ENCODE data around the gene NT5DC1. TPM values are rescaled to one million over a fixed set of nuclear protein-coding genes. Genes with fewer than 3 reads are reported as not detected.
A peak's percentile ranks its signal among the peaks of the same experiment; 100 is the strongest.

The NT5DC1 gene
- polyA plus RNA-seq, 1 donor from 2014 or later: 83.2 TPM

- H3K36me3 Mint-ChIP-seq: no peaks in the 10 kb centered on the region
- H3K27me3 Mint-ChIP-seq: no peaks in the 10 kb centered on the region
- H3K4me3 Mint-ChIP-seq: no peak overlapping the region
- no peaks in the 10 kb centered on the region for H3K9me3 Mint-ChIP-seq
- H3K4me1 Mint-ChIP-seq: peaks cover 0 to 3% (median 2%) of the 10 kb centered on the region in 3 donors
- no peak overlapping the region for H3K27ac Mint-ChIP-seq
Measured at GRCh38 chr6:116290799-116291198, 190.1 kb downstream of the NT5DC1 start.

DNA sequence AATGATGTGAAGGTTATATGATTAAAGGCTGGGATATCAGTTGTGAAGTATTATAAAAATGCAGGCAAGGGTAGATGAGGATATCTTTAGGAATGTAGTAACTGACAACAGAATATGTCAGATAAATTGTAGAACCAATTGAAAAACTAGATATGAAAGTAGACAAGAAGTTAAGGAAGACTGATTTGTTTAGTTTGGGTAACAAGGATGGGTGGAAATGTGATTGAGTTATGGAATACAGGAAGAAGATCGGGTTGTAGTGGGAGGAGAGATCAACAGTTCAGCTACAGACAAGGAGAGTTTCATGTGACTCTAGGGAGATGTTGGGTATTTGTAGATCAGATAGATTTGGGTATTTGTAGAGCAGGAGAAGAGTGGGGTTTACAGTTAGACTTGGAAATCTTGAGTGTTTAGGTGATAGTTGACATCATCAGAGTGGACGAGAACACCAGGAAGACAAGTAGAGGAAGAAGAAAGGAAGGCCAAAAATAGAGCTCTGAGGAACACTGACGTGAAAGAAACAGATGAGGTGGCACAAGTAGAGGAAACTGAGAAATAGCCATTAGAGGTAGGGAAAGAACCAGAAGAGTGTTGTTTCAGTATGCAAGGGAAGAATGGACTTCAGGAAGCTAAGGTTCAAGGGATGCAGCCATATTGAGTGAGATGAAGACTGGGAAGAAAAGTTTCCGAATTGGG lies 191.2 kb downstream of the NT5DC1 start:
- H3K9me3 Mint-ChIP-seq: no peaks in the 10 kb centered on the region
- H3K36me3 Mint-ChIP-seq: no peaks in the 10 kb centered on the region
- H3K27ac Mint-ChIP-seq: no peak overlapping the region
- no peaks in the 10 kb centered on the region for H3K27me3 Mint-ChIP-seq
- peaks cover 0 to 3% (median 2%) of the 10 kb centered on the region in 3 donors for H3K4me1 Mint-ChIP-seq
- H3K4me3 Mint-ChIP-seq: no peak overlapping the region

DNA sequence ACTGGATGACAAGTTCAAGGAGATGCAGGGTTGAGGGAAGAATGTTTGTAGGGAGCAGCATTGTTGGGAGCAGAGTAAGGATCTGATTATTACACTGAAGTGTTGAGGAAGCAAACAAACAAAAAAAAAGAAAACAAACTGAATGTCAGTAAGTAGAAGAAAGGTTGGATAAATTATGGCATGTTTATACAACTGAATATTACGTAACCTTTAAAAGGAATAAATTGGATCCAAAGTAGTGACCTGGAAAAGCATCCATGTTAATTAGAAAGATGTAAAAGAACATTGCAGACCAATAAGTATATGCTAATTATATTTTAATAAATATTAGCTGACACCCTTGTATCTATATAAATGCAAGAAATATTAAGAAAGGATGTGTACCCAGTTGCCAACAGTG lies 191.9 kb downstream of the NT5DC1 start:
- H3K27ac Mint-ChIP-seq: no peak overlapping the region
- H3K4me1 Mint-ChIP-seq: peaks cover 0 to 2% (median 2%) of the 10 kb centered on the region in 3 donors
- no peak overlapping the region for H3K4me3 Mint-ChIP-seq
- no peaks in the 10 kb centered on the region for H3K36me3 Mint-ChIP-seq
- H3K9me3 Mint-ChIP-seq: no peaks in the 10 kb centered on the region
- no peaks in the 10 kb centered on the region for H3K27me3 Mint-ChIP-seq

DNA sequence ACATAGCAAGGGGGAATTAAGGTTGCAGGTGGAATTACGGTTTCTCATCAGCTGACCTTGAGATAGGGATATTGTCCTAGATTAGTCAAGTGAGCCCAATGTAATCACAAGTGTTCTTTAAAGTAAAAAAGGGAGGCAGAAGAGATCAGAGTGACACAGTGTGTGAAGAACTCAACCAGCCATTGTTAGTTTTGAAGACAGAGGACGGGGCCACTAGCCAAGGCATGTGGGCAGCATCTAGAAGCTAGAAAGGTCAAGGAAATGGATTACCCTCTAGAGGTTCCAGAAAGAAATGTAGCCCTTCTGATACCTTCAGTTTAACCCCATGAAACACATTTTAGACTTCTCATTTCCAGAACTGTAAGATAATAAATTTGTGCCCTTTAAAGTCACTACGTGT lies 197.6 kb downstream of the NT5DC1 start:
- Mint-ChIP-seq H3K4me3 (no peak overlapping the region), H3K27me3 (no peaks in the 10 kb centered on the region), H3K27ac (no peak overlapping the region), H3K9me3 (peaks cover 0 to 4% (median 3%) of the 10 kb centered on the region in 3 donors), H3K4me1 (peaks cover 9 to 28% (median 13%) of the 10 kb centered on the region in 3 donors), H3K36me3 (no peaks in the 10 kb centered on the region)

- Mint-ChIP-seq H3K9me3 (peaks cover 0 to 4% (median 3%) of the 10 kb centered on the region in 3 donors), H3K4me3 (peak overlapping the region in 1 of 4 donors; percentile 29), H3K27ac (no peak overlapping the region), H3K4me1 (peaks cover 12 to 31% (median 14%) of the 10 kb centered on the region in 3 donors), H3K36me3 (no peaks in the 10 kb centered on the region), H3K27me3 (no peaks in the 10 kb centered on the region)
Measured at GRCh38 chr6:116298973-116299372, 198.3 kb downstream of the NT5DC1 start.

Other genes starting within 250 kb of the NT5DC1 start
- 0.04 TPM for gene FRK, start 40.0 kb upstream of the NT5DC1 start, polyA plus RNA-seq
- gene COL10A1, start 25.3 kb downstream of the NT5DC1 start, polyA plus RNA-seq: 0.36 TPM
- 9.8 TPM for gene TSPYL4, start 153.2 kb downstream of the NT5DC1 start, polyA plus RNA-seq
- gene TSPYL1, start 179.1 kb downstream of the NT5DC1 start, polyA plus RNA-seq: 62.8 TPM

Data from IgD-negative memory B cell (primary cell).